CD4-positive, alpha-beta T cell (primary cell): ENCODE measurements around the gene TNFRSF1B. TPM values are rescaled to one million over a fixed set of nuclear protein-coding genes. Genes with fewer than 3 reads are reported as not detected.

Experiments
- ATAC-seq: fragments of 200-7000 bp; cut with Tn5 transposase; one replicate; pipeline ENCODE4 v1.10.0; 2022; ENCODE audit warnings: mild to moderate bottlenecking; ENCODE audit not compliant: poor library complexity
- CTCF ChIA-PET: fragments of 350-600 bp; sonication (Branson Sonifier 250); formaldehyde crosslinking; loops from one replicate; lab custom pipeline; 2021; ENCODE audit warnings: antibody characterized with exemption, inconsistent platforms; lab: Charles Lee
- POLR2A ChIA-PET: fragments of 350-600 bp; sonication (Branson Sonifier 250); formaldehyde crosslinking; loops from one replicate; lab custom pipeline; 2021; ENCODE audit warnings: antibody characterized with exemption, inconsistent platforms; lab: Charles Lee
- DNase-seq, 14 experiments: peaks; one replicate each; pipeline ENCODE4 v3.0.0-alpha.2; 2013 to 2020; ENCODE audit warnings: mixed read lengths in 2 of 14
- H3K27ac ChIP-seq, 2 donors: one replicate each; pipeline versions ENCODE4 v1.5.1 to v1.7.0; 2013; ENCODE audit warnings: low read length in 2 of 2, low read depth in 1 of 2, mild to moderate bottlenecking in 1 of 2
- H3K27me3 ChIP-seq, 2 experiments: 1 replicate in 1 of 2; 2 replicates in 1 of 2; pipeline versions ENCODE4 v1.6.1 to v1.7.0; 2013; ENCODE audit warnings: low read length in 2 of 2, control low read depth in 1 of 2, mild to moderate bottlenecking in 1 of 2, moderate library complexity in 1 of 2; ENCODE audit not compliant: insufficient read depth in 2 of 2, control insufficient read depth in 1 of 2
- H3K36me3 ChIP-seq: one replicate; pipeline ENCODE4 v1.6.1; 2013; ENCODE audit warnings: low read length, control low read depth; ENCODE audit not compliant: insufficient read depth
- H3K4me1 ChIP-seq: one replicate; pipeline ENCODE4 v1.6.1; 2013; ENCODE audit warnings: low read length, control low read depth; ENCODE audit not compliant: insufficient read depth
- H3K4me3 ChIP-seq: one replicate; pipeline ENCODE4 v1.5.1; 2013; ENCODE audit warnings: mild to moderate bottlenecking, low read length, moderate library complexity
- H3K9me3 ChIP-seq, 2 experiments: 1 replicate in 1 of 2; 2 replicates in 1 of 2; pipeline versions ENCODE4 v1.6.1 to v1.7.0; 2013; ENCODE audit warnings: low read length in 2 of 2, mild to moderate bottlenecking in 2 of 2, control low read depth in 1 of 2, moderate library complexity in 1 of 2; ENCODE audit not compliant: control insufficient read depth in 1 of 2, insufficient read depth in 1 of 2
- H3K27ac Mint-ChIP-seq: one replicate; pipeline ENCODE4 v1.8.0; 2020; ENCODE audit warnings: mixed read lengths
- H3K27me3 Mint-ChIP-seq: one replicate; pipeline ENCODE4 v1.8.0; 2021; ENCODE audit warnings: mixed read lengths
- H3K36me3 Mint-ChIP-seq: one replicate; pipeline ENCODE4 v1.8.0; 2021; ENCODE audit warnings: low read depth, mixed read lengths
- H3K4me1 Mint-ChIP-seq: one replicate; pipeline ENCODE4 v1.8.0; 2021; ENCODE audit warnings: low read depth, mixed read lengths
- H3K4me3 Mint-ChIP-seq: one replicate; pipeline ENCODE4 v1.8.0; 2020; ENCODE audit warnings: mild to moderate bottlenecking, mixed read lengths
- H3K9me3 Mint-ChIP-seq: one replicate; pipeline ENCODE4 v1.8.0; 2020; ENCODE audit warnings: mixed read lengths
- intact Hi-C, 2 experiments: fragments of 100-400 bp; cut with DNase I in 1 of 2; cut with micrococcal nuclease in 1 of 2; formaldehyde crosslinking; loops; one replicate each; pipeline versions ENCODE4 v1.15.1 to v1.9.0; 2023 to 2025; cut with DNase I, micrococcal nuclease
- total RNA-seq, 174 experiments: library from RNA in 2 of 174; stranded (reverse) in 2 of 174; gene quantifications; one replicate each; pipeline ENCODE4 v1.2.3 and lab custom pipeline; 2021 to 2026
- TF ChIP-seq, protein P1 (sequence below): fragments of 200-600 bp; IDR thresholded peaks from one replicate; pipeline ENCODE4 v1.8.0; 2022; ENCODE audit warnings: antibody characterized with exemption, mild to moderate bottlenecking

The TNFRSF1B gene
- total RNA-seq, 2 experiments from 2014 or later = 61.9 to 62.6 TPM

DNA sequence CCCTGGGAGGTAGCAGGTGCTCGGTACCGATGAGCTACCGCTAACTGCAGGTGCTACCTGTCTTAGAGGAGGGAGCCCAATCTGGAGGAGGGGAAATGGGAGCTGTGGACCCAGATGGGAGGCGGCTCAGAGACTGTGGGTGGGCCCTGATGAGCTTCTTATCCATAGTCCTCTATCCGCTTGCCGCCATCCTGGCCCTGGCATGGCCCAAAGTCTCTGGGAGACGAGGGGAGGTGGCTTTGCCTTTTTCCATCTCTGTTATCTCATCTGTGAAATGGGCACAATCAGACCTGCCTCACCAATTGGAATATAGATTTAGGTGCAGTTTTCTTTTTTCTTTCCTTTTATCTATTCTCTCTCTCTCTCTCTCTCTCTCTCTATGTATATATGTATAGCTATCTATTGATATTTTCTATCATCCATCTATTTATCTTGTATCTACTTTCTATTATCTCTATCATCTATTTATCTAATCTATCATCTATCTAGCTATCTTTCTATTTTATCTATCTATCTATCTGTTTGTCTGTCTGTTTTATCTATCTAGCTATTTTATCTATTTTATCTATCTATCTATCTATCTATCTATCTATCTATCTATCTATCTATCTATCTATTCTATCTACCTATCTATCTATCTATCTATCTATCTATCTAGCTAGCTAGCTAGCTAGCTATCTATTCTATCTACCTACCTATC, 16.5 kb downstream of the TNFRSF1B start:
- Histone ChIP-seq H3K4me1 (peaks cover 94% of the 10 kb centered on the region), H3K4me3 (no peak overlapping the region), H3K36me3 (peaks cover 56% of the 10 kb centered on the region), H3K9me3 (no peaks in the 10 kb centered on the region), H3K27me3 (no peaks in the 10 kb centered on the region), H3K27ac (no peak overlapping the region)
- DNase-seq (no peak), ATAC-seq (no peak)
- intact Hi-C loops = loop anchor here in 1 of 2 experiments (2.0 kb wide), 1 partner anchor 24 kb away; no protein-coding TSS in a partner anchor
- H3K4me1 Mint-ChIP-seq = peaks cover 56% of the 10 kb centered on the region
- H3K9me3 Mint-ChIP-seq = no peaks in the 10 kb centered on the region
- H3K27me3 Mint-ChIP-seq = no peaks in the 10 kb centered on the region
- peak overlapping the region; percentile 96 for H3K27ac Mint-ChIP-seq
- TF ChIP-seq, protein P1, sequence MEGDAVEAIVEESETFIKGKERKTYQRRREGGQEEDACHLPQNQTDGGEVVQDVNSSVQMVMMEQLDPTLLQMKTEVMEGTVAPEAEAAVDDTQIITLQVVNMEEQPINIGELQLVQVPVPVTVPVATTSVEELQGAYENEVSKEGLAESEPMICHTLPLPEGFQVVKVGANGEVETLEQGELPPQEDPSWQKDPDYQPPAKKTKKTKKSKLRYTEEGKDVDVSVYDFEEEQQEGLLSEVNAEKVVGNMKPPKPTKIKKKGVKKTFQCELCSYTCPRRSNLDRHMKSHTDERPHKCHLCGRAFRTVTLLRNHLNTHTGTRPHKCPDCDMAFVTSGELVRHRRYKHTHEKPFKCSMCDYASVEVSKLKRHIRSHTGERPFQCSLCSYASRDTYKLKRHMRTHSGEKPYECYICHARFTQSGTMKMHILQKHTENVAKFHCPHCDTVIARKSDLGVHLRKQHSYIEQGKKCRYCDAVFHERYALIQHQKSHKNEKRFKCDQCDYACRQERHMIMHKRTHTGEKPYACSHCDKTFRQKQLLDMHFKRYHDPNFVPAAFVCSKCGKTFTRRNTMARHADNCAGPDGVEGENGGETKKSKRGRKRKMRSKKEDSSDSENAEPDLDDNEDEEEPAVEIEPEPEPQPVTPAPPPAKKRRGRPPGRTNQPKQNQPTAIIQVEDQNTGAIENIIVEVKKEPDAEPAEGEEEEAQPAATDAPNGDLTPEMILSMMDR = no peak
- peak overlapping the region; percentile 13 for H3K4me3 Mint-ChIP-seq
- ChIA-PET CTCF (interaction anchor here (1.0 to 3.3 kb wide), 3 partner anchors 26 to 58 kb away, joined by 3 to 25 read pairs (median 5); no protein-coding TSS in a partner anchor), POLR2A (interaction anchor here (1.1 to 2.0 kb wide), 4 partner anchors 21 to 58 kb away, joined by 4 to 9 read pairs (median 6); no protein-coding TSS in a partner anchor)
- H3K36me3 Mint-ChIP-seq = peaks cover 25% of the 10 kb centered on the region

DNA sequence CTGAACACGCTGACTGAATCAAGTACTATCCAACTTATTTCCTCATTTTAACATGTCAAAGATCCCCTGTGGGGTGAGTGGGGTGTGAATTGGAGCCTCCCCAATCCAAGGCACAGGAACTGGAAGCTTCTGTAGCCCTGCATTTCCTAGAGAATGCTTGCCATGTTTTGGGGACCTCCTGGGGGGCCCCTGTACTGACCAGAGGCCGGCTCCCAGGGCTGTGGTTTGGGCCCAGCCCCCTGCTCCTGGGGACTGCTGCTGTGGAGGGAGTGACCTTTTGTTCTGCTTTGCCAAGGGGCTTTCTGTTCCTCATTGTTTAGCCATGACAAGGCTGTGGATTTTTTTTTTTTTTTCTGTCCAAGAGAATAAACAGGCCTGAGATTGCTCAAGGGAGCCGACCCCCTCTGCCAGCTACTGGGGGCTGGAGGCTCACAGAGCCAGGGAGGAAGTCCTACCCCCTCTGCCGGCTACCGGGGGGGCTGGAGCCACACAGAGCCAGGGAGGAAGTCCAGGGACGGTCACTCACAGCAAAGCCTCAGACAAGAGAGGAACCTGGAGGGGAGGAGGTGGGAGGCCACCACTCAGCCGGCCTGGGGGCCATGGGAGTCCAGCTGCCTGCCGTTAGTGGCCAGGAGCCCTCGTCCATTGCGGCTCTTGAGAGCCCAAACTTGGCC, 17.4 kb downstream of the TNFRSF1B start:
- Histone ChIP-seq H3K36me3 (peaks cover 65% of the 10 kb centered on the region), H3K4me1 (peaks cover 94% of the 10 kb centered on the region), H3K9me3 (no peaks in the 10 kb centered on the region), H3K27me3 (no peaks in the 10 kb centered on the region), H3K27ac (peak overlapping the region; percentile 1 to 52), H3K4me3 (no peak overlapping the region)
- intact Hi-C loops = no loop called here
- peaks cover 50% of the 10 kb centered on the region for H3K4me1 Mint-ChIP-seq
- H3K36me3 Mint-ChIP-seq = peaks cover 31% of the 10 kb centered on the region
- ATAC-seq = no peak
- TF ChIP-seq, protein P1 = no peak
- H3K27ac Mint-ChIP-seq = peak overlapping the region; percentile 96
- ChIA-PET CTCF (interaction anchor here (3.3 kb wide), 1 partner anchor 59 kb away, joined by 25 read pairs; no protein-coding TSS in a partner anchor), POLR2A (interaction anchor here (1.1 to 1.9 kb wide), 3 partner anchors 22 to 59 kb away, joined by 4 to 8 read pairs (median 6); no protein-coding TSS in a partner anchor)
- no peak overlapping the region for H3K4me3 Mint-ChIP-seq
- DNase-seq = peak in 2 of 14 experiments; percentile 59 to 68
- no peaks in the 10 kb centered on the region for H3K9me3 Mint-ChIP-seq
- no peaks in the 10 kb centered on the region for H3K27me3 Mint-ChIP-seq

DNA sequence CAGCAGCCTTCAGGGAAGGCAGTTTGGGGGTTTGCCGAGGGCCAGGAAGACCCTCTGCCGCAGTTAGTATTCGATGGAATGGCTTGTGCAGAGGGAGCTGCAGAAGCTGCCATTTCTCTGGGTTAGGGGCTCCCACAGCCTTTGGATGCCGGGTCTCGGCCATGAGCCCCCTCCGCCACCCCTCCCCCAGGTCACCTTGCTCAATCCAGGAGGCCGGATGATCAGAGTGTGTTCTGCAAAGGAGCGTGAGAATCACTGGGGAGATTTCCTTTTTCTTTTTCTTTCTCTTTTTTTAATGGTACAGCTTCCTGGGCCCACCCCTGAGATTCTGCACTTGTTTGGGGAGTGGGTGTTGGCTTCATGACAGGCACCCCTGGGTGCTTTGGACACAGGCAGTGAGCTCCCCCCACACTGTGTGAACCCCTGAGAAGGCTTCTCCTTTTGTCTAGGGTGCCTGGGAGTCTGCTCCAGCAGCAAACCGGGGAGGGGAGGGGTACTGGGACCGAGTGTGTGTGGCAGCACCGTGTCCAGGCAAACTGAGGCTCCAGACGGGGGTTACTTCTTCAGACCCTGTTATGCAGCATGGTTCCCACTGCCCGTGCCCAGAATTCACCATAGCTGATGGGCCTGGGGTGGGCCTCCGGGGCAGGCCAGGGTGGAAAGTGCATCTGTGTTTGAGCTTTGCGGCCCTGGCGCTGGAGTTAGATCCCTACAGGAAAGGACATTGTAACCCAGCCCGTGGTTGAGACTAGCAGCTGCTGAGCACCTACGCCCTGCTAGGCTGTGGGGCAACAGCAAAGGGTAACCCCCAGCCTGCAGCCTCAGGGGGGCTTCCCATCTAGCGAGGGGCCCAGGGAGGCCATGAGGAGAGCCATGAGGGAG, 18.5 kb downstream of the TNFRSF1B start:
- ATAC-seq = no peak
- H3K4me1 ChIP-seq = peaks cover 89% of the 10 kb centered on the region
- Mint-ChIP-seq H3K4me3 (no peak overlapping the region), H3K4me1 (peaks cover 40% of the 10 kb centered on the region), H3K27me3 (no peaks in the 10 kb centered on the region), H3K9me3 (no peaks in the 10 kb centered on the region), H3K36me3 (peaks cover 32% of the 10 kb centered on the region), H3K27ac (peak overlapping the region; percentile 55)
- no peaks in the 10 kb centered on the region for H3K27me3 ChIP-seq
- peaks cover 65% of the 10 kb centered on the region for H3K36me3 ChIP-seq
- ChIA-PET CTCF (no interaction called here), POLR2A (interaction anchor here (0.8 to 1.9 kb wide), 3 partner anchors 22 to 61 kb away, joined by 3 to 6 read pairs (median 3); no protein-coding TSS in a partner anchor)
- TF ChIP-seq, protein P1 = no peak
- H3K4me3 ChIP-seq = no peak overlapping the region
- peak overlapping the region in 1 of 2 donors; percentile 22 for H3K27ac ChIP-seq
- DNase-seq = no peak
- intact Hi-C loops = no loop called here
- no peaks in the 10 kb centered on the region for H3K9me3 ChIP-seq
